Mononuclear cell (primary cell): Measurements from ENCODE around the gene TNP1. TPM values are rescaled to one million over a fixed set of nuclear protein-coding genes. Genes with fewer than 3 reads are reported as not detected.

Experiments
- H3K27me3 ChIP-seq: 2 replicates; pipeline ENCODE4 v1.6.0; 2011; ENCODE audit warnings: low read length, control low read depth; ENCODE audit not compliant: insufficient read depth
- H3K4me1 ChIP-seq: 2 replicates; pipeline ENCODE4 v1.5.1; 2011; ENCODE audit warnings: mild to moderate bottlenecking, low read length, control low read depth; ENCODE audit not compliant: insufficient read depth
- H3K4me3 ChIP-seq: 2 replicates; pipeline ENCODE4 v1.5.1; 2011; ENCODE audit warnings: mild to moderate bottlenecking, low read length, moderate library complexity
- H3K9me3 ChIP-seq: 2 replicates; pipeline ENCODE4 v1.5.1; 2011; ENCODE audit warnings: low read depth, mild to moderate bottlenecking, control low read depth, low read length
- total RNA-seq: library from RNA; depleted of rRNA; stranded (reverse); fragments of >200 nt; gene quantifications from one replicate; pipeline ENCODE4 v1.2.3, GENCODE V29; 2012

Gene TNP1
- total RNA-seq, 1 donor: not detected

- H3K27me3 ChIP-seq: no peaks in the 10 kb centered on the region
- H3K4me3 ChIP-seq: no peak overlapping the region
- H3K9me3 ChIP-seq: no peaks in the 10 kb centered on the region
- no peaks in the 10 kb centered on the region for H3K4me1 ChIP-seq
Measured at GRCh38 chr2:216882876-216883275, 23.0 kb upstream of the TNP1 start.

- no peaks in the 10 kb centered on the region for H3K4me1 ChIP-seq
- no peaks in the 10 kb centered on the region for H3K27me3 ChIP-seq
- H3K4me3 ChIP-seq: no peak overlapping the region
- H3K9me3 ChIP-seq: no peaks in the 10 kb centered on the region
Measured at GRCh38 chr2:216881411-216881810, 21.5 kb upstream of the TNP1 start.

GRCh38 chr2:216880509-216881184, 20.8 kb upstream of the TNP1 start:
- Histone ChIP-seq H3K9me3 (no peaks in the 10 kb centered on the region), H3K4me3 (no peak overlapping the region), H3K27me3 (no peaks in the 10 kb centered on the region), H3K4me1 (no peaks in the 10 kb centered on the region)

- Histone ChIP-seq H3K27me3 (no peaks in the 10 kb centered on the region), H3K4me1 (no peaks in the 10 kb centered on the region), H3K4me3 (no peak overlapping the region), H3K9me3 (no peaks in the 10 kb centered on the region)
Measured at GRCh38 chr2:216879727-216880508, 20.1 kb upstream of the TNP1 start.

- no peaks in the 10 kb centered on the region for H3K27me3 ChIP-seq
- H3K9me3 ChIP-seq: no peaks in the 10 kb centered on the region
- H3K4me1 ChIP-seq: no peaks in the 10 kb centered on the region
- no peak overlapping the region for H3K4me3 ChIP-seq
Measured at GRCh38 chr2:216878072-216878471, 18.2 kb upstream of the TNP1 start.

- no peaks in the 10 kb centered on the region for H3K9me3 ChIP-seq
Measured at GRCh38 chr2:216877085-216877484, 17.2 kb upstream of the TNP1 start.

GRCh38 chr2:216875862-216876261, 16.0 kb upstream of the TNP1 start:
- no peaks in the 10 kb centered on the region for H3K4me1 ChIP-seq
- no peak overlapping the region for H3K4me3 ChIP-seq
- H3K9me3 ChIP-seq: no peaks in the 10 kb centered on the region
- H3K27me3 ChIP-seq: no peaks in the 10 kb centered on the region

More at GRCh38 chr2:216877085-216877484, 17.2 kb upstream of the TNP1 start:
- Histone ChIP-seq H3K4me3 (no peak overlapping the region), H3K4me1 (no peaks in the 10 kb centered on the region), H3K27me3 (no peaks in the 10 kb centered on the region)

GRCh38 chr2:216873573-216873972, 13.7 kb upstream of the TNP1 start:
- Histone ChIP-seq H3K9me3 (no peaks in the 10 kb centered on the region), H3K4me1 (no peaks in the 10 kb centered on the region), H3K4me3 (no peak overlapping the region), H3K27me3 (no peaks in the 10 kb centered on the region)

GRCh38 chr2:216872624-216873023, 12.8 kb upstream of the TNP1 start:
- Histone ChIP-seq H3K4me3 (no peak overlapping the region), H3K27me3 (no peaks in the 10 kb centered on the region), H3K9me3 (no peaks in the 10 kb centered on the region), H3K4me1 (no peaks in the 10 kb centered on the region)

- no peaks in the 10 kb centered on the region for H3K9me3 ChIP-seq
- no peaks in the 10 kb centered on the region for H3K27me3 ChIP-seq
- no peaks in the 10 kb centered on the region for H3K4me1 ChIP-seq
- no peak overlapping the region for H3K4me3 ChIP-seq
Measured at GRCh38 chr2:216872040-216872439, 12.2 kb upstream of the TNP1 start.

- Histone ChIP-seq H3K9me3 (no peaks in the 10 kb centered on the region), H3K4me1 (no peaks in the 10 kb centered on the region), H3K4me3 (no peak overlapping the region), H3K27me3 (no peaks in the 10 kb centered on the region)
Measured at GRCh38 chr2:216871333-216871934, 11.6 kb upstream of the TNP1 start.

GRCh38 chr2:216870508-216871332, 10.9 kb upstream of the TNP1 start:
- Histone ChIP-seq H3K27me3 (no peaks in the 10 kb centered on the region), H3K9me3 (no peaks in the 10 kb centered on the region), H3K4me3 (no peak overlapping the region), H3K4me1 (no peaks in the 10 kb centered on the region)

- no peaks in the 10 kb centered on the region for H3K27me3 ChIP-seq
- H3K4me3 ChIP-seq: no peak overlapping the region
- no peaks in the 10 kb centered on the region for H3K9me3 ChIP-seq
- H3K4me1 ChIP-seq: no peaks in the 10 kb centered on the region
Measured at GRCh38 chr2:216866515-216867095, 6.7 kb upstream of the TNP1 start.

- H3K4me1 ChIP-seq: no peaks in the 10 kb centered on the region
- H3K27me3 ChIP-seq: no peaks in the 10 kb centered on the region
- no peak overlapping the region for H3K4me3 ChIP-seq
- H3K9me3 ChIP-seq: no peaks in the 10 kb centered on the region
Measured at GRCh38 chr2:216865658-216866057, 5.8 kb upstream of the TNP1 start.
